ENCODE measurements around the gene EVA1C.

GRCh38 chr21:32367158-32367557 lies 45.3 kb upstream of the EVA1C start:
- no peak for TF ChIP-seq POLR2AphosphoS5 (IDR thresholded peaks at IDR 0.05; ENCODE audit: borderline replicate concordance, low read depth, low read length)
- TF ChIP-seq EZH2 (IDR thresholded peaks at IDR 0.05): no peak

Measured in SK-N-MC (cell line).